ENCODE data around the gene MSLN.

GRCh38 chr16:719815-720446 is 40.6 kb upstream of the MSLN start:
- TF ChIP-seq CTCF (IDR thresholded peaks at IDR 0.05; ENCODE audit: insufficient read depth, low read length, poor library complexity, severe bottlenecking): no peak
- no peak for TF ChIP-seq EZH2phosphoT487 (conservative IDR thresholded peaks at IDR 0.05; ENCODE audit: low read length)

Data from SU-DHL-6 (cell line).